ENCODE results near the gene TEX10. TPM values are rescaled to one million over a fixed set of nuclear protein-coding genes. Genes with fewer than 3 reads are reported as not detected.
A peak's percentile ranks its signal among the peaks of the same experiment; 100 is the strongest.
"Not testable (repeated sequence)": the region's sequence is repeated elsewhere in the genome, so short reads cannot be mapped to it uniquely, and the experiment has no call there.

Gene TEX10
- total RNA-seq, 2 donors from 2014 or later: 9.9 to 11.2 TPM

DNA sequence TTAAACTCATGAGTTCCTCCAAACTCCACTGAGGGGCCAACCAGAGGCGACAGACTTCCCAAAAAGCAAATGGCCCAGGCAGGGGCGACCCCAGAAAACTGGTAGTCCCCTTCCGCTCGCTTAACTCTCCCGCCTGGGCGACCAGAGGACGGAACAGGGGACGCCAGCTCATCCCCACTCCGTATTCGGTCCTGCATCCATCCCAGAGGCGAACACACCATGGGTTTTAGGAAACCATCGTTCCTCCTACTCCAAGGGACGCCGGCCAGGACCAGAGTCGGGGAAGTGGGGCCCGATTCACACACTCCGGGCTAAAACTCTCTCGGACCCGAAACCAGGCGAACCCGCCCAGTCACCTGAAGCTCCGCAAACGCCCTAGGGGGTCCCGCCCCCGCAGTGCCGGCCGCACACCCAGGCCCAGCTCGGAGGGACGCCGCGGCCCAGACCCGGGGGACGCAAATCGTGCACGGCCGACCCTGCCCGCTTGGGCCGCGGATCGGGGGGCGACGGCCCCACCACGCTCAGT is 478 bp downstream of the TEX10 start:
- intact Hi-C loops (cut with DNase I): loop anchor here in 1 of 2 donors (5.0 kb wide), 1 partner anchor 75 kb away; the partner anchor contains the start of gene MSANTD3
- peak; percentile 81 for DNase-seq (ENCODE audit: low spot score)

DNA sequence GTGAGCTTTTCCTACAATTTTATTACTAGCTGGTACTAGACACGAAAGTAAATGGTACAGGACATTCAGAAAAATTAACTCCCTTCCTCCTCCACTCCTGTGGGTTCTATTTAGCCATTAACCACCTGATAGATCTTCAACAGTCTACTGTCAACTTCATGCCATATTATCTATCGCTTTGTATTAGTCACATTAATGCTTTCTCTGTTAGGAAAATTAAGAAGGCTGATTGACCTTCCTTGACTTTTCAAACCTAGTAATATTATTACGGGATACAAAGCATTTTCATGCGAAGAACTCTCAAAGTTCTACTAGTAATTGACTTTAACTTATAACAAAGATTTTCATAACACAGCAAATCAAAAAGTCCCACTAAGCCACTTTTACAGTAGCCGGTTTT is 1.2 kb downstream of the TEX10 start:
- intact Hi-C loops (cut with DNase I): loop anchor here in 1 of 2 donors (5.0 kb wide), 1 partner anchor 76 kb away; the partner anchor contains the start of gene MSANTD3
- no peak for DNase-seq (ENCODE audit: low spot score)

DNA sequence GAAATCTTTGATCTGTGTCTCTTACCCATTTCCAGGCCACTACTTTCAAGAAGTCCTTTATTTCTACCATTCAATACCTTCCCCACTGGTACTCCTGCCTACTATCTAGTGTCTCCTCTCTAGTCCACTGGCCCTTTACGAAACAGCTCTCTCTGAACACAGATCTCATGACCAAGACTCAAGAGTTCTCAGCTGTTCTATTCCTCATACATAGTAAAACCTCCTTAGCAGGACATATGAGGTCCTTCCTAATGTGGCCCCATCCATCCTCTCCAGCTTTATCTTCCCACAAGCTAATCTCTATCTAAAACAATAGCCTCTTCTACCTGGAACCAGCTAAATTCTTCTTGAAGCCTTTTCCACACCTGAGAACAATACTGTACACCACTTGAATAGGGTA is 2.6 kb downstream of the TEX10 start:
- intact Hi-C loops (cut with DNase I): loop anchor here in 1 of 2 donors (5.0 kb wide), 1 partner anchor 77 kb away; the partner anchor contains the start of gene MSANTD3

DNA sequence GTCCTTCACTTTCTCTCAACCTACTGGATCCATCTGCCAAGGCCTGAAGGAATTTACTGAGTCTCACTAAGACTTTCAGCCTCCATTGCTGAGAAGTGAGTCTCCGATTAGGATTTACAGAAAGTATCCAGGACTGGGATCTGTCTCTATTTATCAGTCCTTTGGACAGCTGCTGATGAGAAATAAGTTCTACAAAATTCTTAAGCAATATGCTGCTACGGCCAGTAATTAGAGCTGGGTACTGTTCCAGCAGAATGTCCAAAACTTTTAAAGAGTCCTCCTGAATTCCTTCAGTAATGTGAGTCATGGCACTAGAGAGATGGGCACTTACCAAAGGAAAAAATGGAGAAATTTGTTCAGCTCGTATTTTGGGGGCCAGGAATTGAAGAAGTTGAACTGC is 5.9 kb downstream of the TEX10 start:
- DNase-seq (ENCODE audit: low spot score): no peak
- intact Hi-C loops (cut with DNase I): no loop called here

More for the DNA sequence above, 2.6 kb downstream of the TEX10 start:
- DNase-seq (ENCODE audit: low spot score): no peak

DNA sequence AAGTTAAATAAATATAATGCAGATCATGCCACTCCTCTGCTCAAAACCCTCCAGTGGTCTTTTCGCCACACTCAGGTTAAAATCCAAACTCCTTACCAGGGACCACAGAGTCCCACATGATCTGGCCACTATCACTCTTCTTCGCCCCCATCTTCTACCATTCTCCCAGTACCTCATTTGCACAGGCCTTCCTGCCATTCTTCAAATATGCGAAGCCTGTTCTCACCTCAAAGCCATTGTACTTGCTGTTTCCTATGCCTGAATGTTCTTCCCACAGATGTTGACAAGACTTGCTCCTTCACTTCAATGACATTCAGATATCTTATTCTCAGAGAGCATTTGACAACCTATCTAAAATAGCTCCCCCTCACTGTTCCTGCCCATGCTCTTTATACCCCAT is 10.9 kb downstream of the TEX10 start:
- intact Hi-C loops (cut with DNase I): loop anchor here in 1 of 2 donors (2.0 kb wide), 1 partner anchor 57 kb away; no protein-coding TSS in a partner anchor
- DNase-seq (ENCODE audit: low spot score): no peak

DNA sequence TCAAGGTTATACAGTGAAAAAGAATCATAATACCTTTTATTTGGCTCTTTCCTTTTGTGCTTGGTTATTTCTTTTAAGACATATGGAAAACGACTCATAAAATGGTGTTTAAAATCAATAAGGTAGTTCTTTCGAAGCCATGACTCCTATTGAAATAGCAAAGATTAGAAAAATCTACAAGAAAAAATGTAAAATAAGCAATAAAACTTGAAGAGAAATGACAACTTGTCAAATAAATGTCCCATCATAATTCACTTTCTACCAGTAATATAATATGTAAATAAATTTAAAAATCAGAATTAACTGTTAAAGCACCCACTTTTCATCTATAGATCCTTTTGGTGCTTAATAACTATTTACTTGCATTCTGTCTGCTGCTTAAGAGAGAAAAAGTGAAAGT is 12.5 kb downstream of the TEX10 start:
- intact Hi-C loops (cut with DNase I): no loop called here

DNA sequence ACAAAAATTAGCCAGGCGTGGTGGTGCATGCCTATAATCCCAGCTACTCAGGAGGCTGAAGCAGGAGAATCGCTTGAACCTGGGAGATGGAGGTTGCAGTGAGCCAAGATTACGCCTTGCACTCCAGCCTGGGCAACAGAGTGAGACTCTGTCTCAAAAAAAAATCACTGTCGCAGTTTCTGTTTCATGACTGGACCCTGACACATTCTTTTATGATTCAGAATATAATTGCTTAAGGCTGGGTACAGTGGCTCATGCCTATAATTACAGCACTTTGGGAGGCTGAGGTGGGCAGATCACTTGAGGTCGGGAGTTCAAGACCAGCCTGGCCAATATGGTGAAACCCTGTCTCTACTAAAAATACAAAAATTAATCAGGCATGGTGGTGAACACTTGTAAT is 14.0 kb downstream of the TEX10 start:
- DNase-seq (ENCODE audit: low spot score); intact Hi-C loops (cut with DNase I): not testable (repeated sequence)

More for the DNA sequence above, 12.5 kb downstream of the TEX10 start:
- DNase-seq (ENCODE audit: low spot score): no peak

DNA sequence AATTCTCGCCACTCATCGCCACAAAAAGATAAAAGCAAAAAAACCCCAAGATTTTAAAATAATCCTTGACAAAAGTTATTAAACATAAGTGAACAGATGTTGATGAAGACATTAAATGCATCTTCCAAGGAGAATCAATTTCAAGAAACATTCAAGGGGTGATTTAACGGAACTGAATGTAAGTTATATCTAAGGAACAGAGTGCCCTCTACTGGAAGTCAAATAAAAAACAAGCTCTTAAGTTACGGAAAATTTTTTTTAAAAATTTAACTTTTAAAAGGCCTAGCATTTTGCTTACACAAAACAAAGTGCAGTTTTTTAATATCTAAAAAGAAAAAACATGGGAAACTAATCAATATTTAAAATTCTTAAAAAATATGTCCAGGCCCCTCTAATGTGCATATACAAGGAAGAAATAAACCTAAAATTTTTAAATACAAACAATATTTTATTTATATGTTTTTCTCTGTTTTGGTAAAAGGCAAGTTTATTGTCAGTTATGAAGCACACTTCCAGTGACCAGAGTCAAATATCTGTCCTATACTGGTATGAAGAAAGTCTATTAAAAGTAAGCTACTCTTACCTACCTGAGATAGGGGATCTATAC is 28.0 kb downstream of the TEX10 start:
- DNase-seq (ENCODE audit: low spot score): no peak

DNA sequence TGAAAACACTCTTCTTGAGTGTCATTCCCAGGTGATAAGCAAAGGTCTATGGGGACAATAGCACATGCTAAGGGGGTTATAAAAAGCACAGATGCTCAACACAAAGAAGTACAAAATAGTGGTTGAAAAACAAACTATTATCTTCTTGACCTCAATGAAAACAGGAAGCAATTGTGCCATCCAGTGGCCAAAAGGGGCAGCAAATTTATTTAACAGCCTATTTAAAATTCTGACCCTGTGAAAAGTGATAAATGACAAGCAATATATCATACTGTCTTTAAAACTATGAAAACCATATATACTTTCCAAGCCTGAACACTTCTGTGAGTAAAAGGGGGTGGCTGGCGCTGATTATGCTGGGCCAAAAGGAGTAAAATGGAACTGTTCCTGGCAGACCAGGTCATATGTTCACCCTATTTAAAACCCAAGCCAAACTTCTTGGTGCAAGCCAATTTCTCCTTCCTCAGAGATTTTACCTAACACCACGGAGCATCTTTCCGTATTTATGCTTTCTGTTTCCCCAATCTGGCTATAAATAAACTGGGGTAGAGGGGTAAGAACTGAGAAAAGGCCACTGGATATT is 29.7 kb downstream of the TEX10 start:
- no peak for DNase-seq (ENCODE audit: low spot score)
- intact Hi-C loops (cut with DNase I): no loop called here

More for the DNA sequence above, 28.0 kb downstream of the TEX10 start:
- intact Hi-C loops (cut with DNase I): no loop called here

DNA sequence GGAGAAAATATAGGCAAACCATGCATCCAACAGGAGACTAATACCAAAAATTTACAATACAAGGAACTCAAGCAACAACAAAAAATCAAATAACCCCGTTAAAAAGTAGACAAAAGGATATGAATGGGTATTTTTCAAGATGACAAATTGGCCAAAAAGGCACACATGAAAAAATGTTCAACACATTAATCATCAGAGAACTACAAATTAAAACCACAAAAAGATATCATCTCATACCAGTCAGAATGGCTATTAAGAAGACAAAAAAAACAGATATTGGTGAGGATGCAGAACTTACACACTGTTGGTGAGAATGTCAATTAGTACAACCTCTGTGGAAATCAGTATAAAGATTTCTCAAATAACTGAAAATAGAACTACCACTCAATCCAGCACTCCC is 35.0 kb downstream of the TEX10 start:
- DNase-seq (ENCODE audit: low spot score): no peak
- intact Hi-C loops (cut with DNase I): no loop called here

DNA sequence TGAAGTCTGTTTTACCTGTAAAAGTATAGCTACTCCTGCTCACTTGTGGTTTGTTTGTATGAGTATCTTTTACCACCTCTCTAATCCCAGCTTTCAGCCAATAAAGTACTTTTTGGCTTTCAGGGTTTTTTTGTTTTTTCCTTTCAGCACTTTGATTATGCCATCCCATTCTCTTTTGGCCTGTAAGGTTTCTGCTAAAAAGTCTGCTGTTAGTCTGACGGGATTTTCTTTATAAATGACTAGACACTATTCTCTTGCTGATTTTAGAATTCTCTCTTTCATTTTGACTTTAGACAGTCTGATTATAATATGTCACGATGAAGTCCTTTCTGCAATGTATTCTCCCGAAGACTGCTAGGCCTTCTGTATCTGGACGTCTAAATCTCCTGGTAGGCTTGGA is 37.2 kb downstream of the TEX10 start:
- intact Hi-C loops (cut with DNase I): no loop called here
- DNase-seq (ENCODE audit: low spot score): no peak

DNA sequence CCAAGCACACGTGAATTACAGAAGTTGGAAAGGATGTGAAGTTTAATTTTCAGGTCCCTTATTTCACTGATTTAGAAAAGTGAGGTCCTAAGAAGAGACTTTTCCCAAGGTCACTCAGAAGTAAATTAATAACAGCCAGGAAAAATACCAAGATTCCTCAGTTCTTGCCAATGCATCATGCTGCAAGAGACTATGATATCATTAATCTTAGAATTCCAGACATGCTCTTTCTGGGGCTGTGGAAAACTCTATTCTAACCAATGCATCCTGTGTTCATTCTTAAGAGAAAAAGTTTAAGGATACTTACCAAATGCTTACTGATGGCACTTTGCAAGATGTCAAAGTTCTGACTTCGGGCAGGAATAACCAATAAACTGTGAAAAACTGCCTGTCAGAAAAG is 42.8 kb downstream of the TEX10 start:
- intact Hi-C loops (cut with DNase I): no loop called here
- DNase-seq (ENCODE audit: low spot score): no peak

DNA sequence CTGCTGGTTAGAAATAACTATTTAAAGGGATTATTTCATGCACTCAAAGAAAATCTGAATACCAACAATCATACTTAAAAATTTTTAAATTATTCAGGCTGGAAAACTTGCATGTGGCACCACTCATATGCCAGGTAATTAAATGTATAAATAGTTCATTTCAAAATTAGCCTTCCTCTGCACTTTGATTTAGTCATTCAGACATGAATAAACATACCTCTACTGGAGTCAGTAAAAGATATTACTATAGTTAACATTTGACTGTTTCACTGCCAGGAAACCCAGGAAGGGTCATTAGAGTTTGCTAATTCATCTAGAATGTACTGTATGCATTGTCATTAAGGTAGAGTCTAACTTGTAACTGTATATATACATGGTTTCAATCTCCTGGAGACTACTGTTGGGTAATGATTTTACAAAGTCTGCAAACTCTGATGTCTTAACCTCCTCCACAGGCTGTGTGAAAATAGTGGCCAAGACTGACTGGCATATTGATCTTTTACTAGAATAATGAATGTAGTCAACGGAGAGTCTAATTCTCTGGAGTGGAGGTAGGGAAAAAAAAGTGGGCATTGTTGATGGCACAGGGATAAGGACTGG is 43.7 kb downstream of the TEX10 start:
- intact Hi-C loops (cut with DNase I): no loop called here
- no peak for DNase-seq (ENCODE audit: low spot score)

DNA sequence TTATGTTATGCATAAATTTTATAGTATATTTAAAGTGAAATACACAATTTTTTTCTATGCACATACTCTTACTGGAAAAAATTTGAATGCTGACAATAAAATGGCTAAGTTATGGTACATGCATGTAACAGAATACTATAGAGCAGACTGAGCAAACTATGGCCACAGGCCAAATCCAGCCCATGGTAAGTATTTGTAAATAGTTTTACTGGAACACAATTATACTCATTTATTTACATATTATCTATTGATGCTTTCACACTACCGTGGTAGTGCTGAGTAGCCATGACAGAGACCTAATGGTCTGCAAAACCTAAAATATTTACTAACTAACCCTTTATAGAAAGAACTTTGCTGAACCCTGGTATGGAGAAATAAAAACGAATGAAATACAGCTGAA is 45.7 kb downstream of the TEX10 start:
- intact Hi-C loops (cut with DNase I): no loop called here
- no peak for DNase-seq (ENCODE audit: low spot score)

DNA sequence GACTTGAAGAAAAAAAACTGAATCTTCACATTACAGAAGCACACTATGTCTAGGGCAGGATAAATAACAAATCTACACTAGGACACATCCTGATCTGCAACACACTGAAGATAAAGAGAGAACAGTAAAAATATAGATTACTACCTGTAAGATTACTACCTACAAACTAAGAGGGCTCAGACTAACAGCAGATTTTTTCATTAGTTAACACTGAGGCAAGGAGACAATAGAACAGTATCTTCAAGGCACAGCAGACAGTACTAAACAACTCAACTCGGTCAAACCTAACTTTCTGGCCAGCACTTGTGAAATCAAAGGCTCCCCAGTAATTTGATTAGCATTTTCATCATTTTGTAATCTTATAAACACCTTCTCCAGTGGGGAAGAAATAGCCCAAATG is 46.5 kb downstream of the TEX10 start:
- intact Hi-C loops (cut with DNase I): no loop called here
- DNase-seq (ENCODE audit: low spot score): no peak

DNA sequence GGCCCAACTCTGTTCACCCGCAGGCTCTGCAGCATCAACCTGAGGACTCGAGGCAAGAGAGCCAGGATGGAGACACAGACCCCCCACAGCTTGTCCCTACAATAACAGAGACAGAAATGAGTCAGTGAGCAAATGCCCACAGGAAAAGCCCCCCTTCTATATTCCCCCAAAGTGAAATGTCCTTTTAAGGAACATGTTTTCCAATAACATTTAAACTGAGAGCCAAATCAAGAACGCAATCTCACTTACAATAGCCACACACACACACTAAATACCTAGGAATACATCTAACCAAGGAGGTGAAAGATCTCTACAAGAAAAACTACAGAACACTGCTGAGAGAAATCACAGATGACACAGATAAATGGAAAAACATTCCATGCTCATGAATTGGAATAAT is 49.0 kb downstream of the TEX10 start:
- no peak for DNase-seq (ENCODE audit: low spot score)
- intact Hi-C loops (cut with DNase I): no loop called here

DNA sequence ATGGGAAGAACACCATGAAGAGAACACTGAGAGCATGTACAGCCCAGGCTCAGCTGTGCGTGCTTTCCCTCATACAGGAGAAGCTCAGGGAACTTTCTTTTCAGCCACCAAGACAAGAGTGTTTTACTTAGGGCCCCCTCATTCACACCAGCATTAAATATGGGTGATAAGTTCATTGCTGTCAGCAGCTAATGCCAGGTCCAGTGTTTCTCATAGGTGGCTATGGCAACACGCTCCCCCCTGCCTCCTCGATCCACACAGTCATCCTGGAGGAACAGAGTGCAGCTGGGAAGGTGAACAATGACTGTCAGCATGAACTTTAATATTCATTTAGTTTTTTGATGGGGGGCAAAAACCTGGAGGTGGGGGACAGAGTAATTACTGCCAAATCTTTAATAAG is 54.4 kb downstream of the TEX10 start:
- intact Hi-C loops (cut with DNase I): no loop called here
- DNase-seq (ENCODE audit: low spot score): no peak

DNA sequence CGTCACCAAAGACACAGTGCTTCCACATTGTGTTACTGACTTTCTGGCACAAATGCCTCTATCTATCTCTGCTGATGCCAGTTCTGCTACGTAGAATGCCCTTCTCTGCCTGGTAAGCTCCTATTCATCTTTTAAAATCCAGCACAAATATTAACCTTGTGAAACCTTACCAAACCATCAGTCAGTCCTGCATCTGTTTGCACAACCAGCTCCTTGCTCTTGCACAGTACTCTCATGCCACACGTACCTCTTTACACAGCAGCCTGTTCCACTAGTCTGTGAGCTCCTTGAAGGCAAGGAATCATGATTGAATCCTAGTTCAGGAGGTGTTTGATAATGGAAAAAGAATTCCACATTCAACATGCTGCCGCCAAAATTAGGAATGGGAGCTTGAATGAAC is 56.3 kb downstream of the TEX10 start:
- DNase-seq (ENCODE audit: low spot score): no peak
- intact Hi-C loops (cut with DNase I): no loop called here

DNA sequence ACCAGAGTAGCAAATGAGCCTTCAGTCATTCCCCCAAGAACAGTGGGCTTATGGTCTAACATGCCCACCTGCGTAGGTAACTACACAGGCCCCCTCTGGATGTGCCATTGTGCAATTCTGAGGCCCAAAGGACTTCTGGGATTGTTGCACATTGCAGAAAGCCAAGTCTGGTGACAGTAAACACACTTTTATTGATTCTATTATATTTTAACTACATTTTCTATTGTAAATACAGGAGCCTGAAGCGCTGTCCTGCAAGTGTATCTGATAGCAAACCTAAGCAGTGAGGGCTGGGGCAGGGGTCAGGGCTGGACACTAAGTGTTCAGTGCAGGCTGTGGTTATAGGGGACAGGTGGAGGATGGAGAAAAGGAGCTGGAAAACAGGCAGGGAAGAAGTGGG is 57.5 kb downstream of the TEX10 start:
- no peak for DNase-seq (ENCODE audit: low spot score)
- intact Hi-C loops (cut with DNase I): no loop called here

DNA sequence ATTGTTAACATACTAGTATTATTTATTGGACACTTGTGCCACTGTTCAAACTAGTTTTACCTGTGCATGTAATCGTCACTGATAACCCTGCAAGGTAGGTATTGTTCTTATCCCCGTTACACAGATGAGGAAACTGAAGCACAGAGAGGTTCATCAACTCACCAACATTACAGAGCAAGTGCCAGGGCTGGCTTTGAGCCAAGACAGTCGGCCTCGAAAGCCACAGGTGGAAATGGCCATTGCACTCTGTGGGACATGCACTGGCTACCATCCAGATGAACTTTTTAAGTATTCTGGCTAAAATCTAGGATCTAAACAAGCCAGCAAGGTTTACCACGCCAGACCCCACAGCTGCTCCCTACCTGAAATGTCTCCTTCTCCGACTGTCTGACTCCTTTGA is 57.9 kb downstream of the TEX10 start:
- no peak for DNase-seq (ENCODE audit: low spot score)
- intact Hi-C loops (cut with DNase I): no loop called here

DNA sequence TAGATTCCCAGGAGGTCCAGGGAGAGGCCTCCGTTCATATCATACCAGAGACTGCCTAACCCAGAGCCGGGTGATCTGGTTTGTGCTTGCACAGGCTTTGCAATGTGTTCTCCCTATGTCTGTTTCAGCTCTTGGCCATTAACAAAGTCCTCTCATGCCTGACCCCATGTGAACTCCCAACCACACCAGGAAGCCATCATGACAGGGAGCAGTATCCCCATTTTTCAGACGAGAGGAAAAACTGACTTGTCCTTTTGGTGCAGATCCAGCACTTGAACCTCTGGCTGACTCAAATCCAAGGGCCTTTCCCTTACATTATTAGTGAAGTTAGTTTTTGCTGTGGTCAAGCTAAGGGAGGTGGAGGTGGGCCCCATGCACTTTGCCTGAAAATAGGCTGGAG is 58.4 kb downstream of the TEX10 start:
- DNase-seq (ENCODE audit: low spot score): no peak
- intact Hi-C loops (cut with DNase I): no loop called here
